ENCODE results near the gene PSMA1.

- TF ChIP-seq CTCF (IDR thresholded peaks at IDR 0.05; ENCODE audit: insufficient read depth, low read length, poor library complexity, severe bottlenecking), result no peak
- TF ChIP-seq EZH2phosphoT487 (conservative IDR thresholded peaks at IDR 0.05; ENCODE audit: low read length), result no peak
Measured at GRCh38 chr11:14547440-14547839, 27.3 kb upstream of the PSMA1 start.
